PFSK-1 (cell line): Measurements from ENCODE around the gene PACS2.

Experiments used
- FOXP2 ChIP-seq: optimal IDR thresholded peaks from 2 replicates; pipeline ENCODE3; 2011; ENCODE audit warnings: borderline replicate concordance, control low read depth, inconsistent platforms; ENCODE audit not compliant: insufficient read depth; ENCODE audit errors: extremely low read length, extremely low read depth
- POLR2AphosphoS5 ChIP-seq: IDR thresholded peaks from 2 replicates; pipeline ENCODE4 v1.6.1; 2012; ENCODE audit warnings: low read depth, mild to moderate bottlenecking, control low read depth, low read length, moderate library complexity
- SIN3A ChIP-seq: IDR thresholded peaks from 2 replicates; pipeline ENCODE4 v1.6.1; 2012; ENCODE audit warnings: mild to moderate bottlenecking, low read length, moderate library complexity, borderline replicate concordance; ENCODE audit not compliant: insufficient read depth
- TAF1 ChIP-seq: IDR thresholded peaks from 2 replicates; pipeline ENCODE4 v1.6.1; 2012; ENCODE audit warnings: low read length, control low read depth, borderline replicate concordance; ENCODE audit not compliant: insufficient read depth
- TF ChIP-seq, protein P1 (sequence below), 2 experiments: IDR thresholded peaks; 2 replicates each; pipeline versions ENCODE4 v1.6.1 to v1.8.0; 2011 to 2012; ENCODE audit warnings: low read depth in 2 of 2, low read length in 2 of 2, control low read depth in 1 of 2, inconsistent platforms in 1 of 2, mild to moderate bottlenecking in 1 of 2, moderate library complexity in 1 of 2; ENCODE audit not compliant: insufficient read depth in 1 of 2

Gene PACS2

DNA sequence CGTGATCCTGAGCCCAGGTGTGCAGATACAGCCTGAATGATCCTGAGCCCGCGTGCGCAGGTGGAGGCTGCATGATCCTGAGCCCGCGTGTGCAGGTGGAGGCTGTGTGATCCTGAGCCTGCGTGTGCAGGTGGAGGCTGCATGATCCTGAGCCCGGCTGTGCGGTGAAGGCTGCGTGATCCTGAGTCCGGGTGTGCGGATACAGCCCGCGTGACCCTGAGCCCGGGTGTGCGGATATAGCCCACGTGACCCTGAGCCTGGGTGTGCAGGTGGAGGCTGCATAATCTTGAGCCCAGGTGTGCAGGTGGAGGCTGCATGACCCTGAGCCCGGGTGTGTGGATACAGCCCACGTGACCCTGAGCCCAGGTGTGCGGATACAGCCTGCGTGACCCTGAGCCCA lies 34.0 kb upstream of the PACS2 start:
- TF ChIP-seq, protein P1, sequence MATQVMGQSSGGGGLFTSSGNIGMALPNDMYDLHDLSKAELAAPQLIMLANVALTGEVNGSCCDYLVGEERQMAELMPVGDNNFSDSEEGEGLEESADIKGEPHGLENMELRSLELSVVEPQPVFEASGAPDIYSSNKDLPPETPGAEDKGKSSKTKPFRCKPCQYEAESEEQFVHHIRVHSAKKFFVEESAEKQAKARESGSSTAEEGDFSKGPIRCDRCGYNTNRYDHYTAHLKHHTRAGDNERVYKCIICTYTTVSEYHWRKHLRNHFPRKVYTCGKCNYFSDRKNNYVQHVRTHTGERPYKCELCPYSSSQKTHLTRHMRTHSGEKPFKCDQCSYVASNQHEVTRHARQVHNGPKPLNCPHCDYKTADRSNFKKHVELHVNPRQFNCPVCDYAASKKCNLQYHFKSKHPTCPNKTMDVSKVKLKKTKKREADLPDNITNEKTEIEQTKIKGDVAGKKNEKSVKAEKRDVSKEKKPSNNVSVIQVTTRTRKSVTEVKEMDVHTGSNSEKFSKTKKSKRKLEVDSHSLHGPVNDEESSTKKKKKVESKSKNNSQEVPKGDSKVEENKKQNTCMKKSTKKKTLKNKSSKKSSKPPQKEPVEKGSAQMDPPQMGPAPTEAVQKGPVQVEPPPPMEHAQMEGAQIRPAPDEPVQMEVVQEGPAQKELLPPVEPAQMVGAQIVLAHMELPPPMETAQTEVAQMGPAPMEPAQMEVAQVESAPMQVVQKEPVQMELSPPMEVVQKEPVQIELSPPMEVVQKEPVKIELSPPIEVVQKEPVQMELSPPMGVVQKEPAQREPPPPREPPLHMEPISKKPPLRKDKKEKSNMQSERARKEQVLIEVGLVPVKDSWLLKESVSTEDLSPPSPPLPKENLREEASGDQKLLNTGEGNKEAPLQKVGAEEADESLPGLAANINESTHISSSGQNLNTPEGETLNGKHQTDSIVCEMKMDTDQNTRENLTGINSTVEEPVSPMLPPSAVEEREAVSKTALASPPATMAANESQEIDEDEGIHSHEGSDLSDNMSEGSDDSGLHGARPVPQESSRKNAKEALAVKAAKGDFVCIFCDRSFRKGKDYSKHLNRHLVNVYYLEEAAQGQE (IDR thresholded peaks at IDR 0.05; ENCODE audit: insufficient read depth in 1 of 2, low read depth in 2 of 2, low read length in 2 of 2), result no peak
- TF ChIP-seq TAF1 (no peak), SIN3A (no peak), POLR2AphosphoS5 (no peak), FOXP2 (no peak)

DNA sequence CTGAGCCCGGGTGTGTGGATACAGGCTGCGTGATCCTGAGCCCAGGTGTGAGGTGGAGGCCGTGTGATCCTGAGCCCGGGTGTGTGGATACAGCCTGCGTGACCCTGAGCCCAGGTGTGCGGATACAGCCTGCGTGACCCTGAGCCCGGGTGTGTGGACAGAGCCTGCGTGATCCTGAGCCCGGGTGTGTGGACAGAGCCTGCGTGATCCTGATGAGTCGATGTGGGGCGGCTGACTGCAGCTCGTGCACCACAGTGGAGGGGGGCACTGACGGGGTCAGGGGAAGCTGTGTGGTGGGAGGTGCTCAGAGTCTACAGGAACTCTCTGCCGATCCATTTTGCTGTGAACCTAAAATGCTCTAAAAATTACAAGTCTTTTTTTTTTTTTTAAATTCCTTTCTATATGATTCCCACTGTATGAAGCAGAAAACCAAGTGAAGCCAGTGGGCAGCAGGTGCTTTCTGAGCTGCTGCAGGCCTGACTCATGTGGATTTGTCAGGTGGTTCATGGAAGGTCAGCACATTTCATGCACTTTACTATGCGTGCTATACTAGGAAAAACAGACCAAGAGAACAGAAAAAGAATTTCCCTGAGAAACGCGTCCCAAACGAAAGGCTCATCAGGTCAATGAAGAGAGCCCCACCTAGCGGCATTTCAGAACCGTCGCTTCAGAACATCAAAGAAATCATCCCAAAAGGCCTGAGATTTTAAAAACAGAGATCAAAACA lies 33.0 kb upstream of the PACS2 start:
- TF ChIP-seq TAF1, result no peak
- TF ChIP-seq, protein P1 (IDR thresholded peaks at IDR 0.05; ENCODE audit: insufficient read depth in 1 of 2, low read depth in 2 of 2, low read length in 2 of 2), result no peak
- TF ChIP-seq SIN3A, result no peak
- no peak for TF ChIP-seq POLR2AphosphoS5
- no peak for TF ChIP-seq FOXP2

DNA sequence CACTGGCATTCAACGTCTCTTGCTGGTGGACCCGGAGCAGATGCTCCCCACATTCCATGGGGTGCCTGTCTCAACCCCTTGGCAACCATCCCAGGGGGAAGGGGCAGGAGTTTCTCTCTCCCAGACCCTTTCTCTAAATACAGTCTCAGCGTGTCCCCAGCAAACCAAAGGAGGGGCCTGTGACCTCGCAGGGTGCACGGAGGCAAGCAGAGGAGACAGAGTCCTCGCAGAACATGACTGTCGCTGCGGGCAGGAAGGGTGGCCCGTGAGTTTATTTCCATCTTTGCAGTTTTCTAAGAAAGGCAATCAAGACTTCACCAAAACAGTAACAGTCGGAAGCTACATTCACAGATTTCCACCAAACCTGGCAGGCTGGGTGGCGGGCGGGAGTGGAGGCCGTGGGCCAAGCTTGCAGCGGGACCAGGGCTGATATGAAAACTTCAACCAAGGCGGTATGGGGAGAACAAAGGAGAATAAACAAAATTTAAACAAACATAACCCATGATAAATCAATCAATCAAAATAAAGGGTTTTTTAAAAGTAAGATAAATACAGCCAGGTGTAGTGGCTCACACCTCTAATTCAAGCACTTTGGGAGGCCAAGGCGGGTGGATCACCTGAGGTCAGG lies 32.3 kb upstream of the PACS2 start:
- no peak for TF ChIP-seq TAF1
- TF ChIP-seq SIN3A, result no peak
- no peak for TF ChIP-seq POLR2AphosphoS5
- TF ChIP-seq FOXP2, result no peak
- TF ChIP-seq, protein P1 (IDR thresholded peaks at IDR 0.05; ENCODE audit: insufficient read depth in 1 of 2, low read depth in 2 of 2, low read length in 2 of 2), result no peak

DNA sequence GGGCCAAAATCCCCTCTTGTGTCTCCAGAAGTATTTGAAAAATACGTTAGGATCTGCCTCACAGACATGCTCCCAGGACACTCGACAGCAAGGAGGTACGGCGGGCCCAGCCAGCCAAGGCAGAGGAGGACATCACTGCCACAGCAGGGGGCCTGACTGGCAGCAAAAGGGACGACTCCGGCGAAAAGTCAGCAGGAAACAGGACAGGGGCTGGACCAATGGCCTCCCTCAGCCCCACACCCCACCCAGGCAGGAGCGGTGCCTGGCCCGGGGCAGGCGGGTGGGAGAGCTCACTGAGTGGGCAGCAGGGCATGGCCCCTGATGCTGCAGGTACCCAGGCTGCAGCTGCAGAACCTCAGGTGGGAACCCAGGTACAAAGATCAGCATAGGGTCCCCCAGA lies 31.5 kb upstream of the PACS2 start:
- no peak for TF ChIP-seq POLR2AphosphoS5
- TF ChIP-seq, protein P1 (IDR thresholded peaks at IDR 0.05; ENCODE audit: insufficient read depth in 1 of 2, low read depth in 2 of 2, low read length in 2 of 2), result no peak

DNA sequence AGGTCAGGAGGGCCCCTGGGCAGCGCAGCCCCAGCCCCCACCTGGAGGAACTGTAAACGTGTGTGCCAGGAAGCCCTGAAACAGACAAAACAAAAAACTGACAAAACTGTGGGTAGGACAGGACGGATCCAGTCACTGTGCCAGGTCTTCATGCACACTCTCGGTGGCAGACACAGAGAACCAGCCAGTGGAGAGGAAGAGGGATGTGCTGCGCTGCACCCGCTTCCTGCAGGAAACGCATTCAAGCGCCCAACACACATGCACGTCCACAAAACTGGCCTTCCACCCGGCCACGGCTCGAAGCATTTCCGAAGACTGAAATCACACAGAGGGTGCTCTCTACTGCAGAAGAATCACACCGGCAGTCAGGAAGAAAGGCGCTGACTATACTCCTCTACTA lies 30.6 kb upstream of the PACS2 start:
- no peak for TF ChIP-seq FOXP2
- TF ChIP-seq SIN3A, result no peak
- no peak for TF ChIP-seq POLR2AphosphoS5
- TF ChIP-seq, protein P1 (IDR thresholded peaks at IDR 0.05; ENCODE audit: insufficient read depth in 1 of 2, low read depth in 2 of 2, low read length in 2 of 2), result no peak
- no peak for TF ChIP-seq TAF1
